Keratinocyte (primary cell): Measurements from ENCODE around the gene CACNA2D2. TPM values are rescaled to one million over a fixed set of nuclear protein-coding genes. Genes with fewer than 3 reads are reported as not detected.

Source experiments
- DNase-seq: peaks from one replicate; pipeline ENCODE4 v3.0.0-alpha.2; 2011; ENCODE audit warnings: low read depth, missing footprints, low spot score
- FAIRE-seq: peaks from 2 replicates; lab custom pipeline; 2011; peaks lifted over from hg19 to GRCh38; lab: Jason Lieb, UNC
- H2AFZ ChIP-seq: 2 replicates; pipeline ENCODE4 v1.6.0; 2012; ENCODE audit warnings: low read length, control low read depth, inconsistent platforms; ENCODE audit not compliant: control insufficient read depth
- H3K27ac ChIP-seq: 2 replicates; pipeline ENCODE4 v1.5.1; 2011; ENCODE audit warnings: low read length; ENCODE audit not compliant: control insufficient read depth, insufficient read depth
- H3K27me3 ChIP-seq: 3 replicates; pipeline ENCODE4 v1.6.0; 2011; ENCODE audit warnings: low read length; ENCODE audit not compliant: control insufficient read depth, insufficient read depth; ENCODE audit errors: extremely low read depth
- H3K36me3 ChIP-seq, 2 experiments: 2 replicates in 1 of 2; 3 replicates in 1 of 2; pipeline ENCODE4 v1.5.1; 2011; ENCODE audit warnings: low read length in 2 of 2, mild to moderate bottlenecking in 1 of 2; ENCODE audit not compliant: control insufficient read depth in 2 of 2, insufficient read depth in 2 of 2; ENCODE audit errors: extremely low read depth in 1 of 2
- H3K4me1 ChIP-seq: 3 replicates; pipeline ENCODE4 v1.5.1; 2011; ENCODE audit warnings: low read length; ENCODE audit not compliant: control insufficient read depth, insufficient read depth; ENCODE audit errors: extremely low read depth
- H3K4me2 ChIP-seq: 3 replicates; pipeline ENCODE4 v1.6.0; 2011; ENCODE audit warnings: low read depth, low read length; ENCODE audit not compliant: control insufficient read depth, insufficient read depth; ENCODE audit errors: extremely low read depth
- H3K4me3 ChIP-seq, 3 experiments: fragments of 200-600 bp in 1 of 3; sonication (generic) in 1 of 3; 2 replicates in 2 of 3; 3 replicates in 1 of 3; pipeline ENCODE4 v1.5.1; 2011 to 2016; ENCODE audit warnings: low read length in 3 of 3, mild to moderate bottlenecking in 3 of 3, control low read depth in 2 of 3, inconsistent platforms in 1 of 3, low read depth in 1 of 3, mixed read lengths in 1 of 3, mixed run types in 1 of 3, moderate library complexity in 1 of 3; ENCODE audit not compliant: control insufficient read depth in 2 of 3, insufficient read depth in 2 of 3; ENCODE audit errors: extremely low read depth in 1 of 3
- H3K79me2 ChIP-seq: 2 replicates; pipeline ENCODE4 v1.6.0; 2012; ENCODE audit warnings: low read length; ENCODE audit not compliant: control insufficient read depth, insufficient read depth
- H3K9ac ChIP-seq: 3 replicates; pipeline ENCODE4 v1.6.0; 2011; ENCODE audit warnings: low read length; ENCODE audit not compliant: control insufficient read depth, insufficient read depth; ENCODE audit errors: extremely low read depth
- H3K9me1 ChIP-seq: 3 replicates; pipeline ENCODE4 v1.6.0; 2011; ENCODE audit warnings: low read length; ENCODE audit not compliant: control insufficient read depth, insufficient read depth; ENCODE audit errors: extremely low read depth
- H3K9me3 ChIP-seq: 2 replicates; pipeline ENCODE4 v1.5.1; 2012; ENCODE audit warnings: low read depth, low read length; ENCODE audit not compliant: control insufficient read depth
- H4K20me1 ChIP-seq: 3 replicates; pipeline ENCODE4 v1.6.0; 2011; ENCODE audit warnings: low read length; ENCODE audit not compliant: control insufficient read depth, insufficient read depth; ENCODE audit errors: extremely low read depth
- CTCF ChIP-seq, 3 experiments: IDR thresholded peaks in 1 of 3; conservative IDR thresholded peaks in 1 of 3; optimal IDR thresholded peaks in 1 of 3; 2 replicates in 2 of 3; 3 replicates in 1 of 3; pipeline versions ENCODE3 to v1.5.1; 2011; ENCODE audit warnings: low read length in 3 of 3, mild to moderate bottlenecking in 3 of 3, moderate library complexity in 2 of 3, control low read depth in 1 of 3, inconsistent platforms in 1 of 3; ENCODE audit not compliant: insufficient read depth in 2 of 3; ENCODE audit errors: extremely low read depth in 1 of 3
- EZH2 ChIP-seq: IDR thresholded peaks from one replicate; pipeline ENCODE4 v1.6.1; 2012; ENCODE audit warnings: inconsistent platforms, mild to moderate bottlenecking, low read length, moderate library complexity
- dilution Hi-C: fragments of 300-500 bp; cut with MboI; formaldehyde crosslinking; loops from one replicate; pipeline ENCODE4 v1.7.0; 2020; ENCODE audit warnings: low sequenced_read_pairs; ENCODE audit not compliant: extremely low pct_ligation_motif_present
- polyA plus RNA-seq, 5 experiments: library from polyadenylated mRNA; depleted of rRNA in 3 of 5; stranded (reverse) in 3 of 5; stranded (forward) in 1 of 5; unstranded in 1 of 5; fragments of >200 nt; gene quantifications; 1 replicate in 1 of 5; 2 replicates in 3 of 5; 3 replicates in 1 of 5; pipeline versions ENCODE4 v1.2.1 to v1.2.3, GENCODE V29; 2011 to 2012; ENCODE audit warnings: missing spikeins in 2 of 5, low read depth in 1 of 5, low replicate concordance in 1 of 5

CACNA2D2 gene
- polyA plus RNA-seq, 1 donor (not counting 4 experiments of a cell fraction or from before 2014, with no cell fraction given), result 0.04 TPM

DNA sequence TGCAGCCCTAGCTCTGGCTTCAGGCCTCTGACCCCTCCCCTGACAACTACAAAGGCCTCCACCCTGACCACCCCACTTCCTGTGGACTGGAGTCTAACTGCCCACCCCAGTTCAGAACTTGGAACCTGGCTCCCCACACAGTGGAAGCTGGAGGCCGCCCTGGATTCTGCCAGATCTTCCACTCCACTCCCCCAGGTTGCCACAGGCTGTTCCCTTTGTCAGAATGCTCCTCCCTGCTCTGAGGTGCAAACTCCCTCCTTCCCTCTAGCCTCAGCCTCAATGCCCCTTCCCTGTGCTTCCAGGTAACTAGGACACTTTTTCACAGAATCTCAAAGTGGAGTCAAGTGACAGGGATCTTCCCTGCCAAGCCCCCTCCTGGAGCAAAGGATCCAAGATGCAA, 81.3 kb downstream of the CACNA2D2 start:
- Histone ChIP-seq H3K27me3 (peaks cover 17% of the 10 kb centered on the region), H3K36me3 (no peaks in the 10 kb centered on the region), H3K79me2 (no peaks in the 10 kb centered on the region), H3K4me2 (no peak overlapping the region), H3K27ac (no peak overlapping the region), H3K9ac (no peak overlapping the region), H3K9me1 (no peaks in the 10 kb centered on the region), H2AFZ (no peak overlapping the region), H3K4me3 (no peak overlapping the region), H3K9me3 (no peaks in the 10 kb centered on the region), H3K4me1 (peaks cover 2% of the 10 kb centered on the region), H4K20me1 (no peaks in the 10 kb centered on the region)
- TF ChIP-seq CTCF (optimal IDR thresholded peaks at IDR 0.05 in 1 of 3, IDR thresholded peaks at IDR 0.05 in 1 of 3, conservative IDR thresholded peaks at IDR 0.05 in 1 of 3; ENCODE audit: extremely low read depth in 1 of 3, insufficient read depth in 2 of 3, low read length in 3 of 3) (no peak), EZH2 (no peak)
- dilution Hi-C loops, result no loop called here
- DNase-seq (no peak), FAIRE-seq (no peak)

DNA sequence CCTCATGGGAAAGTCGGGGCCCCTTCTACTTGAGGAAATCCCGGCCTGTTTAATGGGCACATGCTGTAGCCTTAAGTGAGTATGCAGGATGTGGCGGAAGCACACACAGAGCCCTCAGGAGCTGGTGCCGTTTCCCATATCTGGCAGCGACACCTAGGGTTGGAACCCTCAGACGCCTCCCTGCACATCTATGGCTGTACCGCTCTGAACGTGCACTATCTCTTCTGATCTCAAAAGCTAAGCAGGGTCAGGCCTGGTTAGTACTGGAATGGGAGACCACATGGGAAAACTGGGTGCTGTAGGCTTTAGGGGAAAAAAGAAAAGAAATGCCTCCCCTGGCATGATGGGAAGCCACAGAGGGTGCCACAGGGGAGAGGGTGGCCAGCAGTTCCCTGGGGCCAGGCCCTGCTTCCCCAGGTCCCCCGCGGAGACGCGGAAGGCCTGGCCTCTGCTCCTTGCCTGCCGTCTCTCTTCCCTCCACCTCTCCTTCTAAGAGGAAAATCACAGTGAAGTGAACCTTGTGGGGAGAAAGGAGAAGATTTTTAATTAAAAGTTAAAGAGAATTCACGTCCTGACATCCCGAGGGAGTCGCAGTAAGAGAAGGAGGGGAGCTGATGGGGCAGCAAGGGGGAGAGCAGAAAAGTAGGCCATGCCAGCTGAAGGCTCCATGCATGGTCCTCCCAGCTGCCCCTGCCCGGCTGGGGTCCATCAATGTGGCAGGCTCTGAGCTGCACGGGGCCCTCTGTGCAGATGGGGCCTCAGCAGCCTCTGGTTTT, 83.7 kb downstream of the CACNA2D2 start:
- no peaks in the 10 kb centered on the region for H3K9me3 ChIP-seq
- no peak overlapping the region for H3K4me2 ChIP-seq
- TF ChIP-seq EZH2, result no peak
- no peak for TF ChIP-seq CTCF (optimal IDR thresholded peaks at IDR 0.05 in 1 of 3, IDR thresholded peaks at IDR 0.05 in 1 of 3, conservative IDR thresholded peaks at IDR 0.05 in 1 of 3; ENCODE audit: extremely low read depth in 1 of 3, insufficient read depth in 2 of 3, low read length in 3 of 3)
- peaks cover 6% of the 10 kb centered on the region for H3K27me3 ChIP-seq
- H3K9ac ChIP-seq, result no peak overlapping the region
- H4K20me1 ChIP-seq, result no peaks in the 10 kb centered on the region
- FAIRE-seq (no peak), DNase-seq (no peak)
- no peaks in the 10 kb centered on the region for H3K79me2 ChIP-seq
- H2AFZ ChIP-seq, result no peak overlapping the region
- peaks cover 2% of the 10 kb centered on the region for H3K4me1 ChIP-seq
- no peaks in the 10 kb centered on the region for H3K9me1 ChIP-seq
- H3K36me3 ChIP-seq, result no peaks in the 10 kb centered on the region
- H3K27ac ChIP-seq, result no peak overlapping the region
- no peak overlapping the region for H3K4me3 ChIP-seq
- dilution Hi-C loops, result no loop called here
